HG02588 (cell line): ENCODE data around the gene PRADC1.
"Not testable (repeated sequence)": the region's sequence is repeated elsewhere in the genome, so short reads cannot be mapped to it uniquely, and the experiment has no call there.

Experiments used
- ATAC-seq: cut with Tn5 transposase; IDR thresholded peaks from one replicate; pipeline ENCODE4 v1.9.1; 2021; ENCODE audit warnings: mild to moderate bottlenecking, moderate library complexity; ENCODE audit not compliant: unreplicated experiment

Gene PRADC1

DNA sequence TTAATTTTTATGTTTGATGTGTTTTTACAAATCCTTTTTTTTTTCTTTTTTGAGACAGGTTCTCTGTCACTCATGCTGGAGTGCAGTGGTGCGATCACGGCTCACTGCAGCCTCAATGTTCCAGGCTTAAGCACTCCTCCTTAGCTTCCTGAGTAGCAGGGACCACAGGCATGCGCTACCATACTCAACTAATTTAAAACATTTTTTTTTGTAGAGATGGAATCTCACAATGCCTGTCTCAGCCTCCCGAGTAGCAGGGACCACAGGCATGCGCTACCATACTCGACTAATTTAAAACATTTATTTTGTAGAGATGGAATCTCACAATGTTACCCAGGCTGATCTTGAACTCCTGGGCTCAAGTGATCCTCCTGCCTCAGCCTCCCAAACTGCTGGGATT, 27.4 kb downstream of the PRADC1 start:
- ATAC-seq, result no peak

- ATAC-seq, result no peak
Measured at GRCh38 chr2:73203055-73203681, 29.9 kb downstream of the PRADC1 start.

- ATAC-seq, result no peak
Measured at GRCh38 chr2:73202156-73203054, 30.6 kb downstream of the PRADC1 start, which contains the start of gene NOTO. Gene NOTO, plus strand, starts transcription at chr2:73202574. Its CDS starts 93 bp downstream, at chr2:73202667.

GRCh38 chr2:73200281-73200680, 32.8 kb downstream of the PRADC1 start:
- ATAC-seq, result not testable (repeated sequence)

DNA sequence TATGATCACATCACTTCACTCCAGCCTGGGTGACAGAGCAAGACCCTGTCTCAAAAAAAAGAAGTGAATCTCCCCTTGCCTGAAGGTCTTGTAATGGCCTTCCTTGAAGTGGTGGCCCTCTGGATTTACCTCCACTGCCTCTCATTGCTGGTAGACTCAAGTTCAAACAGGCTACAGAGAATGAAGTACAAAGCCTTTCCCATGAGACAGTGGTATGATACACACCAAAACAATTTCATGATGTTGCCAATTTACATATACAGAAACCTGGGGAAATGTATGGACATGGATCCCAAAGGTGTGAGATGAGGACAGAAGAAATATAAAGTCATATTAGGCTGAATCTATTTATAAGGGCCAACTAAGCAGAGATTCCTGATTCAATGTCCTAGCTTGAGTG, 35.5 kb downstream of the PRADC1 start:
- ATAC-seq, result no peak

GRCh38 chr2:73187549-73187948, 45.5 kb downstream of the PRADC1 start:
- no peak for ATAC-seq

DNA sequence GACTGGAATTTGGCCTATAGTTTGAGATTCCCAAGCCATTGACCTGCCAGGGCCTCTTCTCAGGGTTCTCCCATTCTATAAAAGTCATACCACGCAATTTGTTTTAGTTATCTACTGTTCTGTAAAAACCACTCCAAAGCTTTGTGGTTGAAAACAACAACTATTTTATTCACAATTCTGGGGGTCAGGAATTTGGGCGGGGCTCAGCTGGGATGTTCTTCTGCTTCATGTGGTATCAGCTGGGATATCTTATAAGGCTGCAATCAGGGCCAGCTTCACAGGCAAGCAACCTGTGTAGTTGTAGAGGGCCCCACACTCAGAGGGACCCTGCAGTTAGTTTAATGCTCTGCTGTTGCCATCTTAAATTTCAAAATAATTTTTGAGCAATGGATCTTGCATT, 47.1 kb downstream of the PRADC1 start:
- no peak for ATAC-seq
